ENCODE data around the gene KRTAP10-3. TPM values are rescaled to one million over a fixed set of nuclear protein-coding genes. Genes with fewer than 3 reads are reported as not detected.
"Not testable (repeated sequence)": the region's sequence is repeated elsewhere in the genome, so short reads cannot be mapped to it uniquely, and the experiment has no call there.

KRTAP10-3 gene
- total RNA-seq, 1 experiment from 2014 or later = not detected

DNA sequence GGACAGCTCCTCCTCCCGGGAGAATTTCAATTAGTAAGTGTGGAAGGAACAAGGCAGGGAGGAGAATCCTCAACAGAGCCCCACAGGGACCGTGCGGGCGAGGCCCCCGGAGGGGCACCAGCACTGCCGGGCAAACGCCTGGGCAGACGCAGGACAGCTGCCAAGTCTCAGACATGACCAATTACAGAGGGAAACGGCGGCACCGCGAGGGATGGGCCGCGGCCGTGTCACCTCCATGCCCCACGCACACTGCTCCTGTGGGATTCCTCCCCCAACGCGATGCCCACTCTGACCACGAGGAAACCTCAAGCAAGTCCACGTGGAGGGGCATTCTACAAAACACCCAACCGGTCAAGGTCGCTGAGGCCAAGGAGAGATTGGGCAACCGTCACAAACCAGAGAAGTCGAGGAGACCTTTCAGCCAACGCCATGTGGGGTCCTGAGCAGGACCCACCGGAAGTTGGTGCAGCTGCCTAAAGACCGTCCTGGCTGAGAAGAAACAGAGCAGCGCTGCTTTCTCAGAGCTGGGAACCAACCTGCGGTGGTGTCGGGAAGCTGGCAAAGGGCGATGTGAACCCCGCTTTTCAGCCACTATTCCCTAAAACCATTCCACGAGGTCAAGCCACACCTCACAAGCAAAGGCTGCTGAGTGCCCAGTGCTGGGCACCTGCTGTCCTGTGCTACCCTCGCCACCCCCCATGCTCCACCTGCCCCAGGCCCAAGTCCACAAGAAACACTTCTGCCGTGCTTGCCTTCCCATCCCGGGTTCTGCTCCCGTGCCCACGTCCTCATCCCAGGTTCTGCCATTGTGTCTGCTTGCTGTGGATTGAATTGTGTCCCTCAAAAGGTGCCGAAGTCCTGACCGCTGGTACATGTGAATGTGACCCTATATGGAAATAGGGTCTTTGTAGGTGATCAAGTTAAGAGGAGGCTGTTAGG lies 13.5 kb upstream of the KRTAP10-3 start:
- DNase-seq (ENCODE audit: low spot score) = no peak

DNA sequence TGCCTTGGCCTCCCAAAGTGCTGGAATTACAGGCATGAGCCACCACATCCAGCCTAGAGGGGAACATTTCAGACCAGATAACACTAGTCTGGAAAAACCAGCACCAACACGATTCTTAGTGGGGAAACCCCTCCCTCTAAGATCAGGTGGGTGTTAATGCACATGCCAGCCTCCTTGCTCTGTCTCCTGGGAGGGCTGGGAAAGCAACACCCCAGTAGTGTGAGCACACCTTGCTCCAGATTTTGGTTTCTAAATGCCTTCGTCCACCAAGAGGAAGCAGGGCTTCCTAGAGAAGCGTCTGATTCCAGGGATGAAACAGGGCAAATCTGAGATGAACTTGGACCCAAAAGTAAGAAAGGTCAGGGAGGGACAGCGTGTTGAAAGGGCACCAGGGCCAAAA lies 12.7 kb upstream of the KRTAP10-3 start:
- no peak for DNase-seq (ENCODE audit: low spot score)

DNA sequence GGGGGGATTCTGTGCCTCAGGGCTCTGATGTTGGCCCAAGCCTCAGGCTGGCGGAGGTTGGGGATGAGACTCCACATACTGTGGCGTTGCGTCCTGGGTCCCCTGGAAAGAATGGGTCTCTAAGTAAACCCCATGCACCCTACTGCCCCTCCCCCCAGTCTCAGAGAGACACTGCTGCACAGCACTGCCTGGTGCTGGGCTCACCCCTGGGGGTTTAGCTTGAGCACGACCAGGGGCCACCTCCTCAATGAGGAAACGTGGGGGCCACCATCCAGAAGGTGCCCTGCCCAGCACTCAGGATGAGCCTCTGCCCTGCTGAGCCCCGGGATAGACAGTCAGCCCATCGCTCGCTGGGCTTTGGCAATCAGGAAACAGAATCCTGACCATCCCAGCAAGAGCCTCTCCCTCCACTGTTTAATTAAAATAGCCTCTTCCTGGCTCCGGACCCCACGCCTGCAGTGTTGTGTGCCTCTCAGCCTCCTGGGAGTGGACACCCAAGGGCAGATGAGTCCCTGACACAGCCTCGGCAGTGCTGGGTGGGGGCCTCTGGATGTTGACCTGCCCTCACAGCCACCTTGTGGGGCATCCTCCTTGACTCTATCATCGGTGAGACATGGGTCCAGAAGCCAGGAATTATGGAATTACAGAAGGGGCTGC lies 11.4 kb upstream of the KRTAP10-3 start:
- no peak for DNase-seq (ENCODE audit: low spot score)

DNA sequence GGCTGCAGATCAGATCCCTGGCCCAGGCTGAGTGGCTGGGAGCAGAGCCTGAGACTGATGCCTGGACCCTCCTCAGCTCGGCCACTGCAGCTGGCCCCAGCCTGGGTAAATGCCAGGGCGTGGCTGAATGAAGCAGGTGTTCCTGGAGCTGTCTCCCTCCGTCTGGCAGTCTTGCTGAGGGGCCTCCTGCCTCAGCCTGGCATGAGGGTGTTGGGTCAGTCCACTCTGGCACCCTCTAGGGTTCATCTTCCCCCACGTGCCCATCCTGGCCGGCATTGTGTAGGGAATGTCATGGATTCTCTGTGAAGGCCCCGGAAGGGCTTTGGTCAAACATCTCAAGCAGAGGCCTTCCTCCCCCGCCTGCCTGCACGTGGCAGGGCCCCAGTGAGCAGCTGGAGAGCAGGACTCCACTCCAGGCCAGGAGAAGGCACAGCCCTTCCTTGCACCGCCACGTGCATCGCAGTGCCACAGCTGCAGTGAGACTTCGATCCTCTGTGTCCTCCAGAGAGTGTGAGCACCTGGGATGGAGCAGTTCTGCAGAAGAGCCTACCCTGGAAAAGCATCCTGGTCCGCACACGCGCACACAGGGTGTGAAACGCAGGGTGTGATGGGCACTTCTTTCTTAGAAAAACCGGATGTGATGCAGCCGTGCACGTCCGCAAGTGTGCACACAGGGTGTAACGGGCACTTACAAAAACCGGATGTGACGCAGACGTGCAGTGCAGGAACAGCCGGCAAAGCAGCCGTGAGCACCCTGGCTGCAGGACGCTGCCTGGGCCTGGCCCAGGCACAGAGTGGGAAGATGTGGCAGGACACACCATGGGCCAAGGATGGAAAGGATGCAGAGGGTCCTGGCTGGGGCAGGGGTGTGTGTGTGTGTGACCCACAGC lies 10.3 kb upstream of the KRTAP10-3 start:
- DNase-seq (ENCODE audit: low spot score) = no peak

GRCh38 chr21:44568261-44568660 lies 9.7 kb upstream of the KRTAP10-3 start:
- DNase-seq (ENCODE audit: low spot score) = no peak

GRCh38 chr21:44567481-44568171 lies 9.0 kb upstream of the KRTAP10-3 start:
- no peak for DNase-seq (ENCODE audit: low spot score)

DNA sequence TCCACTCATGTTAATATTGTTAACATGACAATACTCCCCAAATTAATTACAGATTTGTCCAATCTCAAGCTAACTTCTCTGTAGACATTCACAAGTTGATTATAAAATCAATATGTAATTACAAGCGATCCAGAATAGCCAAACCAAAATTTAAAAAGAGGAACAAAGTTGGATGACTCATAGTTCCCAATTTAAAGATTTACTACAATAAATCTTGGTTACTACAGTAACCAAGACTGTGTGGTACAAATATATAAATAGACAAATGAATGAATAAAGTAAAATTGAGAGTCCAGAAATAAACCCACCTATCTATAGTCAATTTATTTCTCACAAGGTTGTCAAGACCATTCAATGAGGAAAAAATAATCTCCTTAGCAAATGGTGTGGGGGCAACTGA lies 7.8 kb upstream of the KRTAP10-3 start:
- DNase-seq (ENCODE audit: low spot score) = no peak

DNA sequence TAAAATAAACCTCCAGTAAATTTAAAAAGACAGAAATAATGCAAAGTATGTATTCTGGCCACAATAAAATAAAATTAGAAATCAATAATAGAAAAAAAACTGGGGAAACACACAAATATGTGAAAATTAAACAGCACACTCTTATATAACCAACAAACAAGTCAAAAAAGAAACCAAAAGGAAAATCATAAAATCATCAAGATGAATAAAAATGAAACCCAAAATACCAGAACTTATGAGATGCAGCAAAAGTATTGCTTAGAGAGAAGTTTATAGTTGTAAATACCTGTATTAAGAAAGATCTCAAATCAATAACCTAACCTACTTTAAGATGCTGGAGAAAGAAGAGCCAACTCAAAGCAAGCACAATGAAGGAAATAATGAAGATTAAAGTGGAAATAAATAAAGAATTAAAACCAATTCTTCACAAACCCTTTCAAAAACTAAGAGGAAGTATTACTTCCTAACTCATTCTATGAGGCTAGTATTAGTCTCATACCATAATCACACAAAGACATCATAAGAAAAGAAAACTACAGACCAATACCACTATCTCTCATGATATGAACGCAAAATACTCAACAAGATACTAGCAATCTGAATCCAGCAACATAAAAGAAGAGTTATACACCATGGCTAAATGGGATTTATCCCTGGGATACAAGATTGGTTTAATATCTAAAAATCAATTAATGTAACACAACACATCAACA lies 6.4 kb upstream of the KRTAP10-3 start:
- no peak for DNase-seq (ENCODE audit: low spot score)

DNA sequence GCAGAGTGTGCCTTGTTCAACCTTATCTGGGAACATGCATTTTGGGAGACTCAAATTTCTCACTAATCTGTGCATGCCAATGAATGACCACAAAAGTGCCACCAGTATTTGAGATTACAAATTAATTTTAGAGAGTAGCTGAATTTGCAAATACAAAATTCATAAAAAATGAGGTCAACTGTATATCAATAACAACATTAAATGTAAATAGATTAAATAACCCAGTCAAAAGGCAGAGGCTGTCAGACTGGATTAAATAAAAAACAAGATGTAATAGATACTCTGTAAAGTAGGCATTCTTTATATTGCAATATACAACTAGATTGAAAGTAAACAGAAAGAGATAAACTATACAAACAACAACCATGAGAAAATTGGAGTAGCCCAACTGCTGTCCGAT lies 5.5 kb upstream of the KRTAP10-3 start:
- no peak for DNase-seq (ENCODE audit: low spot score)

GRCh38 chr21:44558329-44558675 lies 293 bp downstream of the KRTAP10-3 start:
- DNase-seq (ENCODE audit: low spot score) = not testable (repeated sequence)

- DNase-seq (ENCODE audit: low spot score) = no peak
Measured at GRCh38 chr21:44557491-44558328, 885 bp downstream of the KRTAP10-3 start.

- no peak for DNase-seq (ENCODE audit: low spot score)
Measured at GRCh38 chr21:44556879-44557278, 1.7 kb downstream of the KRTAP10-3 start.

GRCh38 chr21:44555200-44555875 lies 3.3 kb downstream of the KRTAP10-3 start:
- no peak for DNase-seq (ENCODE audit: low spot score)

- no peak for DNase-seq (ENCODE audit: low spot score)
Measured at GRCh38 chr21:44552681-44553080, 5.9 kb downstream of the KRTAP10-3 start.

DNA sequence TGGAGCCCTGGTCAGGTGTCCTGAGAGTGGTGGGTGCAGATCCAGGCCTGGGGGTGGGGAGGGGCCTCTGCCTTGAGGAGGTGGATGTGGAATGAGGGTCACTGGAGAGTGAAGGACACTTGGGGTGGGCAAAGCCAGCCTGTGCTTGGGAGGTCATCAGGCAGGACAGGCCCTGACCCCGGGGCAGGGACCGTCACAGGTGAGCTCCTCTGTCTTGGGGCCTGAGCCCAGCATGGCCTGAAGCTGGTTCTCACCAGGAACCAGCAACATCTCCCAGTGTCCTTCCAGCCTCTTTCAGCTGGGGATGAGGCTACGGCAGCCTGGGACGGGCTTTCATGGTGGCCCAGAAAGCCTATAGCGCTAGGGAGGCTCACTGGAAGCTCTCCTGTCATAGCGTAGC lies 6.5 kb downstream of the KRTAP10-3 start:
- no peak for DNase-seq (ENCODE audit: low spot score)

DNA sequence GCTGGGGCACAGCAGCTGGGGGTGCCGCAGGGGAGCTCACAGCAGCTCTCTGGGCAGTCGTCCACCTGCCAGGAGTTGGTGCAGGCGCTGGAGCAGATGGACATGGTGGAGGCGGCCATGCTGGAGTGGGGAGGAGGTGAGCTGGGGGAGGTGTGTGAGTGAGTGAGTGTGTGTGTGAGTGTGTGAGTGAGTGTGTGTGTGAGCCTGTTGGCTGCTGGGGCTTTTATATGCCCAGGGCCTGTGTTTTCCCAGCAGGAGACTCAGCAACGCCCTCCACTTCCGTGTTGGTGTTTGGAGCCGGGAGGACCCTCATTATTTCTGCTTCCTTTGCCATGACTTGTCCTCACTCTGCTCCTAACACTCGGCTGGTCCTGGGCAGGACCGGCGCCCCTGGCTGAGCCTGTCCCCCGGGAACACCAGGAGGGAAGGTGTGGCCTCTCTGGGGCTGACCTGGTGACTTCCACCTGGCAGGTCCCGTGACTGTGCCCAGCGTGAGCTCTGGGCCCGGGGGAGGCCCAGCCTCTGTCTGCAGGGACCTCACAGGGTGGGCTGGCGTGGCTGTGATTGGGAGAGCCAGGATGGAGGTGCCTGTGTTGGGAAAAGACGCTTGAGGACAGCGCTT lies 7.1 kb downstream of the KRTAP10-3 start, which contains the start of gene KRTAP10-2:
KRTAP10-2 (minus strand) TSS at position 166 of the 622 bp plus-strand sequence; CDS start at position 119, 47 bp downstream.
- DNase-seq (ENCODE audit: low spot score) = no peak

DNA sequence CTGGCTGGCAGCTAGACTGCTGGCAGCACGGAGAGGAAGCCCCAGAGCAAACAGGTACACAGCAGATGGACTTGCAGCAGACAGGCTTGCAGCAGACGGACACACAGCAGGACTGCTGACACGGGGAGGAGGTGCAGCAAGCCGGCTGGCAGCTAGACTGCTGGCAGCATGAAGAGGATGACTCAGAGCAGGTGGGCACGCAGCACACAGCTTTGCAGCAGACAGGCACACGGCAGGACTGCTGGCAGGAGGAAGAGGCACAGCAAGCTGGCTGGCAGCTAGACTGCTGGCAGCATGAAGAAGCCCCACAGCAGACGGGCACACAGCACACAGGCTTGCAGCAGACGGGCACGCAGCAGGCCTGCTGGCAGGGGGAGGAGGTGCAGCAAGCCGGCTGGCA lies 7.8 kb downstream of the KRTAP10-3 start:
- DNase-seq (ENCODE audit: low spot score) = no peak

GRCh38 chr21:44550285-44550684 lies 8.3 kb downstream of the KRTAP10-3 start:
- DNase-seq (ENCODE audit: low spot score) = not testable (repeated sequence)
